Endothelial cell of umbilical vein (primary cell): Measurements from ENCODE around the gene SLC25A26. TPM values are rescaled to one million over a fixed set of nuclear protein-coding genes. Genes with fewer than 3 reads are reported as not detected.

Experiments used
- BruUV-seq: library from RNA; stranded (reverse); fragments of 400-500 nt; replicated peaks from 2 replicates; lab custom pipeline; 2021; lab: Mats Ljungman, UMichigan
- CTCF ChIA-PET: fragments of 300-600, 350-600 bp; sonication (Branson Sonifier 250); formaldehyde crosslinking; loops from one replicate; lab custom pipeline; 2021; ENCODE audit warnings: antibody characterized with exemption, inconsistent platforms; lab: Charles Lee
- POLR2A ChIA-PET: fragments of 300-600, 350-600 bp; sonication (Branson Sonifier 250); formaldehyde crosslinking; loops from one replicate; lab custom pipeline; 2021; ENCODE audit warnings: antibody characterized with exemption, inconsistent platforms; lab: Charles Lee
- DNase-seq: peaks from one replicate; pipeline ENCODE4 v3.0.0-alpha.2; 2011; ENCODE audit warnings: low read depth, low spot score
- FAIRE-seq: peaks from 2 replicates; lab custom pipeline; 2011; peaks lifted over from hg19 to GRCh38; lab: Jason Lieb, UNC
- H2AFZ ChIP-seq: 2 replicates; pipeline ENCODE4 v1.6.0; 2012; ENCODE audit warnings: low read depth, low read length, control low read depth, inconsistent platforms
- H3K27ac ChIP-seq: 2 replicates; pipeline ENCODE4 v1.5.1; 2011; ENCODE audit warnings: low read depth, mild to moderate bottlenecking, control low read depth, low read length, moderate library complexity; ENCODE audit not compliant: insufficient read depth
- H3K27me3 ChIP-seq, 2 experiments: 2 replicates each; pipeline versions ENCODE4 v1.6.0 to v1.6.1; 2011; ENCODE audit warnings: low read length in 2 of 2, mixed read lengths in 1 of 2; ENCODE audit not compliant: control insufficient read depth in 2 of 2, insufficient read depth in 2 of 2
- H3K36me3 ChIP-seq, 2 experiments: 2 replicates in 1 of 2; 3 replicates in 1 of 2; pipeline ENCODE4 v1.5.1; 2011; ENCODE audit warnings: low read length in 2 of 2, mild to moderate bottlenecking in 1 of 2, moderate library complexity in 1 of 2; ENCODE audit not compliant: control insufficient read depth in 2 of 2, insufficient read depth in 2 of 2; ENCODE audit errors: extremely low read depth in 1 of 2
- H3K4me1 ChIP-seq: 3 replicates; pipeline ENCODE4 v1.5.1; 2011; ENCODE audit warnings: mild to moderate bottlenecking, low read length; ENCODE audit not compliant: control insufficient read depth, insufficient read depth; ENCODE audit errors: extremely low read depth
- H3K4me2 ChIP-seq: 2 replicates; pipeline ENCODE4 v1.6.1; 2011; ENCODE audit warnings: low read length, control low read depth, mixed read lengths; ENCODE audit not compliant: insufficient read depth
- H3K4me3 ChIP-seq, 3 experiments: fragments of 200-600 bp in 1 of 3; sonication (generic), shearing (Covaris generic) in 1 of 3; replicated peaks in 1 of 3; 2 replicates each; pipeline ENCODE4 v1.5.1; 2011 to 2016; ENCODE audit warnings: control low read depth in 3 of 3, low read length in 3 of 3, mild to moderate bottlenecking in 2 of 3, inconsistent platforms in 1 of 3, low read depth in 1 of 3, moderate library complexity in 1 of 3; ENCODE audit not compliant: insufficient read depth in 1 of 3
- H3K79me2 ChIP-seq: 2 replicates; pipeline ENCODE4 v1.6.0; 2012; ENCODE audit warnings: low read length, inconsistent platforms; ENCODE audit not compliant: control insufficient read depth, insufficient read depth
- H3K9ac ChIP-seq: replicated peaks from 2 replicates; pipeline ENCODE3; 2011; ENCODE audit warnings: low read length, control low read depth; ENCODE audit not compliant: insufficient read depth; ENCODE audit errors: extremely low read depth
- H3K9me1 ChIP-seq: replicated peaks from 3 replicates; pipeline ENCODE4 v1.6.0; 2011; ENCODE audit warnings: mild to moderate bottlenecking, low read length; ENCODE audit not compliant: control insufficient read depth, insufficient read depth; ENCODE audit errors: extremely low read depth
- H3K9me3 ChIP-seq: replicated peaks from 2 replicates; pipeline ENCODE4 v1.5.1; 2012; ENCODE audit warnings: low read length, inconsistent platforms; ENCODE audit not compliant: control insufficient read depth, insufficient read depth
- H4K20me1 ChIP-seq: replicated peaks from 2 replicates; pipeline ENCODE3; 2011; ENCODE audit warnings: mild to moderate bottlenecking, low read length; ENCODE audit not compliant: control insufficient read depth, insufficient read depth; ENCODE audit errors: extremely low read depth
- EZH2 ChIP-seq: IDR thresholded peaks from 2 replicates; pipeline ENCODE4 v1.6.1; 2012; ENCODE audit warnings: borderline replicate concordance, low read depth, mild to moderate bottlenecking, moderate library complexity, low read length, inconsistent platforms; ENCODE audit not compliant: severe bottlenecking
- FOS ChIP-seq: IDR thresholded peaks from 2 replicates; pipeline ENCODE4 v1.6.1; 2011; ENCODE audit warnings: mild to moderate bottlenecking, low read length, moderate library complexity, borderline replicate concordance; ENCODE audit not compliant: insufficient read depth
- GATA2 ChIP-seq: IDR thresholded peaks from 2 replicates; pipeline ENCODE4 v1.7.0; 2011; ENCODE audit warnings: low read depth, mild to moderate bottlenecking, moderate library complexity, mixed read lengths, low read length; ENCODE audit not compliant: insufficient read length, insufficient read depth
- JUN ChIP-seq: IDR thresholded peaks from 2 replicates; pipeline ENCODE4 v1.6.1; 2011; ENCODE audit warnings: borderline replicate concordance, low read depth; ENCODE audit not compliant: insufficient read length, insufficient read depth
- MAX ChIP-seq: IDR thresholded peaks from 2 replicates; pipeline ENCODE4 v1.6.1; 2011; ENCODE audit not compliant: insufficient read depth, insufficient read length
- MYC ChIP-seq: IDR thresholded peaks from one replicate; pipeline ENCODE4 v1.6.1; 2011; ENCODE audit warnings: mild to moderate bottlenecking, low read depth, low read length
- POLR2A ChIP-seq: IDR thresholded peaks from 2 replicates; pipeline ENCODE4 v1.6.1; 2012; ENCODE audit warnings: low read depth, mild to moderate bottlenecking, control low read depth, low read length
- POLR2AphosphoS5 ChIP-seq: IDR thresholded peaks from 2 replicates; pipeline ENCODE4 v1.6.1; 2012; ENCODE audit warnings: low read depth, mild to moderate bottlenecking, control low read depth, low read length, moderate library complexity; ENCODE audit not compliant: insufficient read depth
- dilution Hi-C: fragments of 300-500 bp; cut with MboI; formaldehyde crosslinking; loops from one replicate; pipeline ENCODE4 v1.15.0; 2019; ENCODE audit warnings: low sequenced_read_pairs; ENCODE audit not compliant: extremely low pct_ligation_motif_present
- intact Hi-C: fragments of 100-400 bp; cut with micrococcal nuclease; formaldehyde crosslinking; loops from one replicate; pipeline ENCODE4 v1.10.0; 2022
- polyA plus RNA-seq, 4 experiments: library from polyadenylated mRNA; depleted of rRNA in 3 of 4; stranded (reverse) in 3 of 4; unstranded in 1 of 4; fragments of >200 nt; gene quantifications; 2 replicates each; pipeline versions ENCODE4 v1.2.1 to v1.2.3, GENCODE V29; 2011 to 2012; ENCODE audit warnings: missing spikeins in 1 of 4
- total RNA-seq: library from RNA; stranded (reverse); gene quantifications from 2 replicates; pipeline ENCODE4 v1.2.3, GENCODE V29; 2021
- TF ChIP-seq, protein P1 (sequence below), 2 donors: IDR thresholded peaks; 1 replicate in 1 of 2; 2 replicates in 1 of 2; pipeline ENCODE4 v1.5.1; 2011; ENCODE audit warnings: low read length in 2 of 2, mild to moderate bottlenecking in 2 of 2, moderate library complexity in 2 of 2, control low read depth in 1 of 2, inconsistent platforms in 1 of 2, low read depth in 1 of 2; ENCODE audit not compliant: insufficient read depth in 1 of 2; ENCODE audit errors: extremely low read depth in 1 of 2

Gene SLC25A26
- total and polyA plus RNA-seq, 2 donors (not counting 3 experiments of a cell fraction or from before 2014, with no cell fraction given): 11.8 to 23.5 TPM

DNA sequence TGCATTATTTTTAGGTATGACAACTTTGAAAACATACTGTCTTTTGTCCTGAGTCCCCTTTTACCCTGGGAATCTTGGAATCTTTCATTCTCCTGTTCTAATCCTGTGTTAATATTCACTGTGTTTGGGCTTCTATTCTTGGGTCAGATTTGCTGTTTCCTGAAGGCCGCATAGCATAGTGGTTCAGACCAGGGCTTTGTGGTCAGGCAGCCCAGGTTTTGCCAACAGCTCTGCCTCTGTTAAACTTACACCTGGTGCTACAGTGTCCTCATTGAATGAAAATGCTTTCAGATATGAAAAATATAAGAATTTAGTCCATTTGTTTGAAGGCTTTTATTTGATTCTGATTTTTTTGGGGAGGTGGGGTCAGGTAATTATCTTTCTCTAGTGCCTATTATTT lies 58.4 kb downstream of the SLC25A26 start:
- Histone ChIP-seq H4K20me1 (no peaks in the 10 kb centered on the region), H3K79me2 (no peaks in the 10 kb centered on the region), H2AFZ (no peak overlapping the region), H3K9me1 (no peaks in the 10 kb centered on the region), H3K4me3 (no peak overlapping the region), H3K9ac (no peak overlapping the region), H3K27me3 (no peaks in the 10 kb centered on the region), H3K4me2 (no peak overlapping the region), H3K36me3 (no peaks in the 10 kb centered on the region), H3K9me3 (no peaks in the 10 kb centered on the region), H3K4me1 (no peaks in the 10 kb centered on the region), H3K27ac (no peak overlapping the region)
- FAIRE-seq (no peak), DNase-seq (no peak)
- dilution Hi-C loops (no loop called here), intact Hi-C loops (loop anchor here (5.0 kb wide), 1 partner anchor 113 kb away; no protein-coding TSS in a partner anchor)
- POLR2A ChIA-PET: no interaction called here
- TF ChIP-seq JUN (no peak), MAX (no peak), MYC (no peak)
- TF ChIP-seq, protein P1, sequence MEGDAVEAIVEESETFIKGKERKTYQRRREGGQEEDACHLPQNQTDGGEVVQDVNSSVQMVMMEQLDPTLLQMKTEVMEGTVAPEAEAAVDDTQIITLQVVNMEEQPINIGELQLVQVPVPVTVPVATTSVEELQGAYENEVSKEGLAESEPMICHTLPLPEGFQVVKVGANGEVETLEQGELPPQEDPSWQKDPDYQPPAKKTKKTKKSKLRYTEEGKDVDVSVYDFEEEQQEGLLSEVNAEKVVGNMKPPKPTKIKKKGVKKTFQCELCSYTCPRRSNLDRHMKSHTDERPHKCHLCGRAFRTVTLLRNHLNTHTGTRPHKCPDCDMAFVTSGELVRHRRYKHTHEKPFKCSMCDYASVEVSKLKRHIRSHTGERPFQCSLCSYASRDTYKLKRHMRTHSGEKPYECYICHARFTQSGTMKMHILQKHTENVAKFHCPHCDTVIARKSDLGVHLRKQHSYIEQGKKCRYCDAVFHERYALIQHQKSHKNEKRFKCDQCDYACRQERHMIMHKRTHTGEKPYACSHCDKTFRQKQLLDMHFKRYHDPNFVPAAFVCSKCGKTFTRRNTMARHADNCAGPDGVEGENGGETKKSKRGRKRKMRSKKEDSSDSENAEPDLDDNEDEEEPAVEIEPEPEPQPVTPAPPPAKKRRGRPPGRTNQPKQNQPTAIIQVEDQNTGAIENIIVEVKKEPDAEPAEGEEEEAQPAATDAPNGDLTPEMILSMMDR (IDR thresholded peaks at IDR 0.05; ENCODE audit: extremely low read depth in 1 of 2, insufficient read depth in 1 of 2, low read depth in 1 of 2, low read length in 2 of 2): no peak
- BruUV-seq: no TSS peak
- CTCF ChIA-PET: interaction anchor here (2.9 to 3.6 kb wide), 4 partner anchors 93 to 544 kb away, joined by 25 to 108 read pairs (median 35); no protein-coding TSS in a partner anchor

DNA sequence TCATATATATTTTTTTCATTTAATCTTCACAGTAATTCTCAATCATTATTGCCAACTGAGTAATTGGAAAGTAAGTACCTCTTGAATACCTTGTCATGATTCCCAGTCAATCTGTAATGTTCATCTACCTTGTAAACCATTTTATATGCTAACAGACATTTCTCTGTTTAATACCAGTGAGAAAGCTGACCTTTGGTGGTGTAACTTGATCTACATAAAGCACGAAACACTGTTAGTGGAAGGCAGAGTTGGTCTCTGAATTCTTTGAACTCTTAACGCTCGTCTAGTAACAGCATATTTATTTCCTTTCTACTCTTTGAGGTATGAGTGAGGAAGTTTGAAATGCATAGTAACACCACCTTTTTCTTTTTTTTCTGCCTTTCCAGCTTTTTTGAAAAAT lies 59.5 kb downstream of the SLC25A26 start:
- ChIA-PET CTCF (interaction anchor here (0.9 kb wide), 1 partner anchor 98 kb away, joined by 3 read pairs; no protein-coding TSS in a partner anchor), POLR2A (no interaction called here)
- H3K36me3 ChIP-seq: no peaks in the 10 kb centered on the region
- FAIRE-seq: no peak
- no peaks in the 10 kb centered on the region for H3K9me1 ChIP-seq
- intact Hi-C loops: no loop called here
- no peak overlapping the region for H3K4me2 ChIP-seq
- H4K20me1 ChIP-seq: no peaks in the 10 kb centered on the region
- dilution Hi-C loops: no loop called here
- H3K9me3 ChIP-seq: no peaks in the 10 kb centered on the region
- no peak overlapping the region for H3K27ac ChIP-seq
- H3K4me1 ChIP-seq: no peaks in the 10 kb centered on the region
- no peak for TF ChIP-seq POLR2AphosphoS5
- TF ChIP-seq MAX: no peak
- TF ChIP-seq POLR2A: no peak
- TF ChIP-seq MYC: no peak
- no peak for TF ChIP-seq FOS
- TF ChIP-seq, protein P1 (IDR thresholded peaks at IDR 0.05; ENCODE audit: extremely low read depth in 1 of 2, insufficient read depth in 1 of 2, low read depth in 1 of 2, low read length in 2 of 2): no peak
- no peak for TF ChIP-seq GATA2
- TF ChIP-seq EZH2: no peak
- TF ChIP-seq JUN: no peak
- no TSS peak for BruUV-seq
- no peaks in the 10 kb centered on the region for H3K79me2 ChIP-seq
- no peaks in the 10 kb centered on the region for H3K27me3 ChIP-seq
- no peak overlapping the region for H3K9ac ChIP-seq
- no peak for DNase-seq
- no peak overlapping the region for H2AFZ ChIP-seq
- no peak overlapping the region for H3K4me3 ChIP-seq
